SU-DHL-6 (cell line): ENCODE results near the gene GPHN.

Source experiments
- CTCF ChIP-seq: fragments of 200-600 bp; sonication (generic); IDR thresholded peaks from one replicate; pipeline ENCODE4 v1.5.1; 2017; ENCODE audit warnings: antibody characterized with exemption, mild to moderate bottlenecking, low read length, moderate library complexity; ENCODE audit not compliant: insufficient read depth, poor library complexity, severe bottlenecking
- EZH2phosphoT487 ChIP-seq: fragments of 200-600 bp; sonication (generic), shearing (Covaris generic); conservative IDR thresholded peaks from 2 replicates; pipeline ENCODE4 v1.6.1; 2018; ENCODE audit warnings: mild to moderate bottlenecking, antibody characterized with exemption, low read length, moderate library complexity, mixed read lengths

- no peak for TF ChIP-seq CTCF
- no peak for TF ChIP-seq EZH2phosphoT487
Observed at GRCh38 chr14:66596241-66596985, 88.5 kb downstream of the GPHN start.
